Bone marrow (tissue), 2 donors: ENCODE measurements around the gene NAAA.
"Not testable (repeated sequence)": the region's sequence is repeated elsewhere in the genome, so short reads cannot be mapped to it uniquely, and the experiment has no call there.

ENCODE experiments used
- DNase-seq, 2 donors: peaks; one replicate each; lab custom pipeline; 2025; lab: John Stamatoyannopoulos, UW

The NAAA gene

GRCh38 chr4:75940692-75941253, at the start of gene NAAA:
NAAA (minus strand) TSS chr4:75941013; CDS start chr4:75940949, 64 bp downstream.
- DNase-seq, result peak; percentile 9 to 68

- DNase-seq, result no peak
Observed at GRCh38 chr4:75989846-75990528, 49.2 kb upstream of the NAAA start.

- DNase-seq, result no peak
Observed at GRCh38 chr4:75985116-75985515, 44.3 kb upstream of the NAAA start.

GRCh38 chr4:75980576-75980975, 39.8 kb upstream of the NAAA start:
- DNase-seq, result no peak

- no peak for DNase-seq
Observed at GRCh38 chr4:75976177-75976576, 35.4 kb upstream of the NAAA start.

- no peak for DNase-seq
Observed at GRCh38 chr4:75973766-75974165, 33.0 kb upstream of the NAAA start.

GRCh38 chr4:75968084-75968483, 27.3 kb upstream of the NAAA start:
- DNase-seq, result no peak

GRCh38 chr4:75963558-75963957, 22.7 kb upstream of the NAAA start:
- no peak for DNase-seq

- not testable (repeated sequence) for DNase-seq
Observed at GRCh38 chr4:75962072-75962471, 21.3 kb upstream of the NAAA start.

- not testable (repeated sequence) for DNase-seq
Observed at GRCh38 chr4:75958546-75958945, 17.7 kb upstream of the NAAA start.

GRCh38 chr4:75954811-75955210, 14.0 kb upstream of the NAAA start:
- DNase-seq, result not testable (repeated sequence)

GRCh38 chr4:75953509-75953908, 12.7 kb upstream of the NAAA start:
- no peak for DNase-seq

- DNase-seq, result no peak
Observed at GRCh38 chr4:75950213-75950815, 9.5 kb upstream of the NAAA start.

- DNase-seq, result no peak
Observed at GRCh38 chr4:75948822-75949444, 8.1 kb upstream of the NAAA start.

GRCh38 chr4:75939890-75940691, 722 bp downstream of the NAAA start:
- DNase-seq, result peak; percentile 51 to 74

- DNase-seq, result no peak
Observed at GRCh38 chr4:75935628-75936027, 5.2 kb downstream of the NAAA start.

- no peak for DNase-seq
Observed at GRCh38 chr4:75930152-75930551, 10.7 kb downstream of the NAAA start.

- not testable (repeated sequence) for DNase-seq
Observed at GRCh38 chr4:75924916-75925315, 15.9 kb downstream of the NAAA start.

- DNase-seq, result no peak
Observed at GRCh38 chr4:75924309-75924827, 16.4 kb downstream of the NAAA start.

- no peak for DNase-seq
Observed at GRCh38 chr4:75922588-75922987, 18.2 kb downstream of the NAAA start.

- DNase-seq, result no peak
Observed at GRCh38 chr4:75921910-75922309, 18.9 kb downstream of the NAAA start.

- DNase-seq, result no peak
Observed at GRCh38 chr4:75920327-75920726, 20.5 kb downstream of the NAAA start.
